HG02970 (cell line): ENCODE measurements around the gene MPPED1.

Experiments
- ATAC-seq: cut with Tn5 transposase; IDR thresholded peaks from one replicate; pipeline ENCODE4 v1.9.1; 2021; ENCODE audit warnings: mild to moderate bottlenecking, moderate library complexity, moderate number of reproducible peaks; ENCODE audit not compliant: unreplicated experiment, low FRiP score

The MPPED1 gene

GRCh38 chr22:43510281-43511070 is 98.7 kb downstream of the MPPED1 start:
- ATAC-seq, result no peak

- ATAC-seq, result no peak
Measured at GRCh38 chr22:43511276-43511910, 99.6 kb downstream of the MPPED1 start.

- no peak for ATAC-seq
Measured at GRCh38 chr22:43512279-43512678, 100.5 kb downstream of the MPPED1 start.

- no peak for ATAC-seq
Measured at GRCh38 chr22:43514476-43515157, 102.8 kb downstream of the MPPED1 start.

- no peak for ATAC-seq
Measured at GRCh38 chr22:43515411-43515810, 103.6 kb downstream of the MPPED1 start.

GRCh38 chr22:43515902-43516301 is 104.1 kb downstream of the MPPED1 start:
- ATAC-seq, result no peak

GRCh38 chr22:43516386-43516785 is 104.6 kb downstream of the MPPED1 start:
- ATAC-seq, result no peak

- ATAC-seq, result no peak
Measured at GRCh38 chr22:43516996-43517635, 105.3 kb downstream of the MPPED1 start.

- ATAC-seq, result no peak
Measured at GRCh38 chr22:43520632-43521039, 108.8 kb downstream of the MPPED1 start.

- ATAC-seq, result no peak
Measured at GRCh38 chr22:43521716-43522115, 109.9 kb downstream of the MPPED1 start.

GRCh38 chr22:43526117-43526655 is 114.4 kb downstream of the MPPED1 start:
- ATAC-seq, result no peak

- no peak for ATAC-seq
Measured at GRCh38 chr22:43526946-43527345, 115.1 kb downstream of the MPPED1 start.

- ATAC-seq, result no peak
Measured at GRCh38 chr22:43528601-43529360, 117.0 kb downstream of the MPPED1 start.

GRCh38 chr22:43529461-43529860 is 117.6 kb downstream of the MPPED1 start:
- no peak for ATAC-seq

GRCh38 chr22:43529934-43530333 is 118.1 kb downstream of the MPPED1 start:
- no peak for ATAC-seq

- ATAC-seq, result no peak
Measured at GRCh38 chr22:43530349-43531201, 118.8 kb downstream of the MPPED1 start.

GRCh38 chr22:43531651-43532050 is 119.8 kb downstream of the MPPED1 start:
- no peak for ATAC-seq

- no peak for ATAC-seq
Measured at GRCh38 chr22:43532301-43533155, 120.7 kb downstream of the MPPED1 start.
